Measurements from ENCODE around the gene AFDN. TPM values are rescaled to one million over a fixed set of nuclear protein-coding genes. Genes with fewer than 3 reads are reported as not detected.

Gene AFDN
- total RNA-seq, 2 experiments from 2014 or later, result 39.0 to 39.3 TPM

DNA sequence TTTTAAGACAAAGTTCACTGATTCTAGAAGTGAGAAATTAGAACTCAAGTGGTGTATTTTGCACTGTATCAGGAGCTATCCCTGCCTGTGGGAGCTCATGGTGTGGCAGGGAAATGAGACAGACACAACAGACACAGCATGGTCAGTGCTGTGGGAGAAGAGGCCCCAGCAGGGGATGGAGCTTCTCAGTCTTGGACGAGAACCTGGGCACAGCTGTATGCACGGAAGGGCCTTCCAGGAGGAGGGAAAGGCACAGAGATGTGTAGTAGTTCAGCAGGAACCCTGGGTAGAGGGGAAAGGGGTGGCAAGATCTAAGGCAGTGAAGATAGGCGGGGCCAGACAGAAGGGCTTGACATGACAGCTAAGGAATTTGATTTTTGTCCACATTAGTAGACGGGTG lies 122.0 kb downstream of the AFDN start:
- no peak overlapping the region for H3K27ac Mint-ChIP-seq
- peaks cover 20% of the 10 kb centered on the region for H3K36me3 Mint-ChIP-seq
- no peak for DNase-seq
- CTCF ChIA-PET, result no interaction called here
- no peaks in the 10 kb centered on the region for H3K27me3 Mint-ChIP-seq
- no peaks in the 10 kb centered on the region for H3K9me3 Mint-ChIP-seq
- no peaks in the 10 kb centered on the region for H3K4me1 Mint-ChIP-seq (ENCODE audit: low read depth)
- no peak overlapping the region for H3K4me3 Mint-ChIP-seq
- intact Hi-C loops (cut with micrococcal nuclease), result no loop called here
- POLR2A ChIA-PET, result no interaction called here

DNA sequence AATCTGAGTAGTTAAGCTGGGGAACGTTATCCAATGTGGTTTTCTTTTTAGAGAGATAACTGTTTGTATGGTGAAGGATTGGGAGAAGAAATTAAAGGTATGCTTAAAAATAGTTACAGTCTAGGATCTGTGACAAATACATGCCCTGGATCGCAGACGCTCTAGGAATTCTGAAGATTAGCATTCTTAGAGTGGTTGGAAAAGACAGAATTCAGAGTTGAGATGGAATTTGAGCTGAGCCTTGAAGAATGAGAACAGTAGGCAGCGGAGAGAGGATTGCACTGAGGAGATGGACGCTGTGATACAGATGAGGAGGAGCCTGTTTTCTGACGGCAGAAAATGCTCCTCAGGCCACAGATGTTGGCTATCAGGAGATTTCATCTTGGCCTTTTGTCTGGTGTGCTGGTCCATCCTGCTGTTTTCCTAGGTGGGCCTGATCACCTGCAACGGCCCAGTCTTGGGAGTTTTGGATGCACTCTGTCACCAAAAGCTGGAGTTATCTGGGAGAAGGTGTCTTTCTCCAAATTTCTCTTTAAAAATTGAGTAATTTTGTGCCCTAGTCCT lies 122.5 kb downstream of the AFDN start:
- intact Hi-C loops (cut with micrococcal nuclease), result no loop called here
- Mint-ChIP-seq H3K9me3 (no peaks in the 10 kb centered on the region), H3K27ac (no peak overlapping the region), H3K27me3 (no peaks in the 10 kb centered on the region), H3K36me3 (peaks cover 20% of the 10 kb centered on the region), H3K4me1 (ENCODE audit: low read depth) (no peaks in the 10 kb centered on the region), H3K4me3 (no peak overlapping the region)
- CTCF ChIA-PET, result no interaction called here
- POLR2A ChIA-PET, result no interaction called here
- DNase-seq, result no peak

DNA sequence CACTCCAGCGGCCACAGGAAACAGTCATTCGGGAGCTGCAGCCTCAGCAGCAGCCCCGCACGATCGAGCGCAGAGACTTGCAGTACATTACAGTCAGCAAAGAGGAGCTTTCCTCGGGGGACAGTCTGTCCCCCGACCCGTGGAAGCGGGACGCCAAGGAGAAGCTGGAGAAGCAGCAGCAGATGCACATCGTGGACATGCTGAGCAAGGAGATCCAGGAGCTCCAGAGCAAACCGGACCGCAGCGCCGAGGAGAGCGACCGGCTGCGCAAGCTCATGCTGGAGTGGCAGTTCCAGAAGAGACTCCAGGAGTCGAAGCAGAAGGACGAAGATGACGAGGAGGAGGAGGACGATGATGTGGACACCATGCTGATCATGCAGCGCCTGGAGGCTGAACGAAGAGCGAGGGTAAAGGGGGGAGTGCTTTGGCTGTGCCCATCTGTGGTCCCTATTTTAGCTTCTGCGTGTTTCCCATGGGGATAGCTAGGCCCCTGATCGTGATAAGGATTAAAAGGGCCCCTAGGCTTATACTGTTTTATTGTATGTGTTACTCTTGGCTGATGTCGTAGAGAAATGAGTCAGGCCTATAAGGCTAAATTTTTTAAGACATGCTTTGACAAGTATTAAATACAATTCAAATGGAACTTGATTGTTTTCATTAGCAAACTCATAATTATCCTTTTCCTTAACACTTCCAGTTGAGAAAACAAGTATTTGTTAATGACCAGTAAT lies 125.2 kb downstream of the AFDN start:
- CTCF ChIA-PET, result no interaction called here

DNA sequence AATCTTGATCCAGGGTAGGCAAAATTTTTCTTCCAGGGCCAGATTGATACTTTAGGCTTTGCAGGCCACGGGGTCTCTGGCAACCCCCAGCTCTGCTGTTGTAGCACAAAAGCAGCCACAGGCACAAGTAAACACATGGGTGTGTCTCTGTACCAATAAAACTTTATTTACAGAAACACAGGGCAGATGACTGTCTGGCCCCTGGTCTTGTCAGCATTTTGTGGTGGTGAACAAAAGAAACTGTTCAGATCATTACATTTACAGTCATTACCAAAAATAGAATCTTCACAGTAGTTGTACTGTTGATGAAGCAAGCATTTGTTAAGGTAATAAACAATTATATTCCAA lies 125.8 kb downstream of the AFDN start:
- Mint-ChIP-seq H3K36me3 (peaks cover 22% of the 10 kb centered on the region), H3K4me1 (ENCODE audit: low read depth) (peaks cover 4% of the 10 kb centered on the region), H3K9me3 (no peaks in the 10 kb centered on the region), H3K27ac (no peak overlapping the region), H3K27me3 (no peaks in the 10 kb centered on the region), H3K4me3 (no peak overlapping the region)
- intact Hi-C loops (cut with micrococcal nuclease), result no loop called here
- ChIA-PET POLR2A (no interaction called here), CTCF (no interaction called here)
- DNase-seq, result no peak

More for the DNA sequence above, 125.2 kb downstream of the AFDN start:
- no peaks in the 10 kb centered on the region for H3K27me3 Mint-ChIP-seq
- H3K36me3 Mint-ChIP-seq, result peaks cover 22% of the 10 kb centered on the region
- POLR2A ChIA-PET, result no interaction called here
- intact Hi-C loops (cut with micrococcal nuclease), result no loop called here
- DNase-seq, result no peak
- H3K27ac Mint-ChIP-seq, result no peak overlapping the region
- H3K9me3 Mint-ChIP-seq, result no peaks in the 10 kb centered on the region
- H3K4me3 Mint-ChIP-seq, result no peak overlapping the region
- peaks cover 4% of the 10 kb centered on the region for H3K4me1 Mint-ChIP-seq (ENCODE audit: low read depth)

DNA sequence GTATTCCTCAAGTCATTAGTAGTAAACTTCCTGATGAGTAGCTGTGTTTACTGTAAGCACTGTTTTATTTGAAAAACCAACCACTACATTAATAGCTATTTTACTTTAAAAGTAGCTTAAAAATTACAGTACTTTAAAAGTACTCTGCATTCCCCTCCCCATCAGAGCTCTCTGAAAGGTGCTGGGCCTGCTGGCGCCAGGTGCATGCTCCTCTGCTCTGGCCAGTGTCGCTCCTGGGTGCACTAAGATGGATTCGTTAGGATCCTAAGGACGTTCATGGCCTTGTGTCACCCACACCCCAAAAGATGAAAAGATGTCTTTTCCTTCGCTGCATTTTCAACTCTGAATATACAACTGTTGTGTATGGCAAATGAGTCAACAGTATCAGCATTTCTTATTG lies 126.8 kb downstream of the AFDN start:
- Mint-ChIP-seq H3K36me3 (peaks cover 20% of the 10 kb centered on the region), H3K9me3 (no peaks in the 10 kb centered on the region), H3K27ac (no peak overlapping the region), H3K27me3 (no peaks in the 10 kb centered on the region), H3K4me3 (no peak overlapping the region), H3K4me1 (ENCODE audit: low read depth) (peaks cover 5% of the 10 kb centered on the region)
- intact Hi-C loops (cut with micrococcal nuclease), result no loop called here
- DNase-seq, result no peak
- POLR2A ChIA-PET, result no interaction called here
- CTCF ChIA-PET, result no interaction called here

DNA sequence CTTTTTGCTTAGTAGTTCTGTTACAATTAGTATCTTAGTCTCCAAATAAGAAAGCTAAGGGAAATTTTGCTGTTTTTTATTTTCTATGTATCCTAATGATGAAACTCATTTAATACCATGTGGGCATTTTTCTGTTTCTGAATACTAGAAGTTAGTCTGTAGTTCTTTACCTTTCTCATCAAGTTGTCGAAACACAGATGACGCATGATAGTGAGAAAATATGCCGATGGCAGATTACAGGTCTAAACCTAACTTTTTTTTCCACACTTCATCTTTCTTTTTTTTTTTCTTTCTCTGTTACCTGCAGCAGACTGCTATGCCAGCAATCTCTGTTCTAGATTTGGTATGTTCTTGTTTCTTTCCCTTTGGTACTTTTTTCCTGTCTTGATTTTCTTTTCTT lies 127.4 kb downstream of the AFDN start:
- ChIA-PET CTCF (no interaction called here), POLR2A (no interaction called here)
- DNase-seq, result no peak
- Mint-ChIP-seq H3K27me3 (no peaks in the 10 kb centered on the region), H3K9me3 (no peaks in the 10 kb centered on the region), H3K4me3 (no peak overlapping the region), H3K4me1 (ENCODE audit: low read depth) (peaks cover 7% of the 10 kb centered on the region), H3K27ac (no peak overlapping the region), H3K36me3 (peaks cover 19% of the 10 kb centered on the region)
- intact Hi-C loops (cut with micrococcal nuclease), result no loop called here

DNA sequence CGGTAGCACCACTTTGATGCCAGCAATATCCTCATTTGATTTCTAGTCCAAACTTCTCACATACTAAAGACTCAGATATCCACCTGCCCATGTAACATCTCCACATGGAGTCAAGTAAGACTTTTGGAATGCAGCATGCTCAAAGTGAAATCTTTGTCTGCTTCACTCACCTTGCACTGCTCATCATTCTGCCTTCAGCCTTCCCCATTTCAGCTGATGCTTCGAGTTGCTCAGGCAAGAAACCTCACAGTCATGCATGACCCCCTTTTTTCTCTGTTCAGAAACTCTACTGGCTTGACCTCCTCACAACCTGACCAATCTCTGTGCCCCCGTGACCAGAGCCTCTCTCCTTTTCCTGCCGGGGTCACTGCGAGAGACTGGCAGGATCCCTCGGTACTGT lies 129.8 kb downstream of the AFDN start:
- no peak for DNase-seq
- ChIA-PET POLR2A (no interaction called here), CTCF (no interaction called here)
- Mint-ChIP-seq H3K4me3 (no peak overlapping the region), H3K9me3 (no peaks in the 10 kb centered on the region), H3K27ac (no peak overlapping the region), H3K4me1 (ENCODE audit: low read depth) (peaks cover 7% of the 10 kb centered on the region), H3K27me3 (no peaks in the 10 kb centered on the region), H3K36me3 (peaks cover 9% of the 10 kb centered on the region)
- intact Hi-C loops (cut with micrococcal nuclease), result no loop called here

DNA sequence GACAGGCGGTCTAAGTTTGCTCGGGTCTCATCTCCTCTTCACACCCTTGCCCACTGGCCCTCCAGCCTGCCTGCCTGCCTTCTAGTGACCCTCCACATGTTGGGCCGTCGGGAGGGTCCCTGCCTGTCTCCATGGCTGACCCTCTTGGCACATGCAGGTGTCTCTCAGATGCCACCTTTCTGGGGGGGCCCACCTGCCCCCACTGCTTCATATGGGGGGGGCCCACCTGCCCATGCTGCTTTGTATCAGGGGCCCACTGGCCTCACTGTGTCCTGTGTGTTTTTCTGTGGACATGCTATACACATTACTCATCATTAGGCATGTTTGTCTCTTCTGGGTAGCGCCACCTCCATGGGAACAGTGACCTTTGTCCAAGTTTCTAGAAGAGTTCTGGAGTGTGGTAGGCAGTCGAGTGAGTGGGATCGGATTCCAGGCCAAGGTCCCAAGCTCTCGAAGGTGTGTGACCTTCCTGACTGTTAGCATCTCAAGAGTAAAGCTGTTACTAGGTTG lies 130.3 kb downstream of the AFDN start:
- Mint-ChIP-seq H3K4me3 (no peak overlapping the region), H3K27me3 (no peaks in the 10 kb centered on the region), H3K4me1 (ENCODE audit: low read depth) (peaks cover 7% of the 10 kb centered on the region), H3K9me3 (no peaks in the 10 kb centered on the region), H3K36me3 (peaks cover 4% of the 10 kb centered on the region), H3K27ac (no peak overlapping the region)
- intact Hi-C loops (cut with micrococcal nuclease), result no loop called here
- CTCF ChIA-PET, result no interaction called here
- DNase-seq, result no peak
- POLR2A ChIA-PET, result no interaction called here

DNA sequence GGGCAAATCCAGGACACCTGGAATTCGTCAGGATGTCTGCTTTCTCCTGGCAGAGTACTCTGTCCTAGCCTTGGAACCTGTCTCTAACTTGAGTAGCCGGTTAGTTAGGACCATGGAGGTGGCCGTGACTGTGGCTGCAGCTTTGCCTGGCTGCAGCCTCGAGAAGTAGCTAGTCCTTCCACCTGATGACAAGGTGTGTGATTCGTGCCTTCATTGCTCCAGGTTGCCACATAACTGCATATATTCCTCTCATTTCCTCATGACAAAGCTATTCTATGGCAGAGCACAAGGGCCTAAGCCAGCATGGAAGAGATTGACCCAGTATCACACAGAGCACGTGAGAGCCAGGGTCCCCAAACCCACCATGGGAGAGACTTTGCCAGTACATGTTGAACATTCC lies 130.9 kb downstream of the AFDN start:
- intact Hi-C loops (cut with micrococcal nuclease), result no loop called here
- POLR2A ChIA-PET, result no interaction called here

DNA sequence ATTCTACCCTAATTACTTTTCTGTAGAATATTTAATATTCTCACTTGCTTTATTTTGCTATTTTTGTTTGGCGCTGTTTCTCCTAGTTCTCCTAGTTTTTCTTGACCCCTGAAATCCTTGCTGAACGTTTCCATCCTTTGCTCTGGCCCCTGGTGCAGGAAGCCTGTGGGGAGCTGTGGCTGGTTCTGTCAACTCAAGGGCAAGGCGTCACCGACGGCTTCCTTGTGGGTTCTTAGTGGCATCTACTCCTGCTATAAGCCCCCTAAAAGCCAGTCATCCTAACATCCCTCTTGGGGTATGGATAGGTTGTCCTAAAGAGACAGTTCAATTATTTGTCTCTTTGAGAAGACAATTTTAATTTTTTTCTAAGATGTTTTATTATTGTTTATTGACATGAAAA lies 133.9 kb downstream of the AFDN start:
- Mint-ChIP-seq H3K27me3 (no peaks in the 10 kb centered on the region), H3K4me3 (no peak overlapping the region), H3K27ac (no peak overlapping the region), H3K9me3 (no peaks in the 10 kb centered on the region), H3K36me3 (peaks cover 3% of the 10 kb centered on the region), H3K4me1 (ENCODE audit: low read depth) (peaks cover 3% of the 10 kb centered on the region)
- DNase-seq, result no peak
- ChIA-PET POLR2A (no interaction called here), CTCF (no interaction called here)
- intact Hi-C loops (cut with micrococcal nuclease), result no loop called here

More for the DNA sequence above, 130.9 kb downstream of the AFDN start:
- no peaks in the 10 kb centered on the region for H3K27me3 Mint-ChIP-seq
- CTCF ChIA-PET, result no interaction called here
- no peak overlapping the region for H3K4me3 Mint-ChIP-seq
- H3K27ac Mint-ChIP-seq, result no peak overlapping the region
- DNase-seq, result no peak
- peaks cover 3% of the 10 kb centered on the region for H3K36me3 Mint-ChIP-seq
- peaks cover 7% of the 10 kb centered on the region for H3K4me1 Mint-ChIP-seq (ENCODE audit: low read depth)
- H3K9me3 Mint-ChIP-seq, result no peaks in the 10 kb centered on the region

DNA sequence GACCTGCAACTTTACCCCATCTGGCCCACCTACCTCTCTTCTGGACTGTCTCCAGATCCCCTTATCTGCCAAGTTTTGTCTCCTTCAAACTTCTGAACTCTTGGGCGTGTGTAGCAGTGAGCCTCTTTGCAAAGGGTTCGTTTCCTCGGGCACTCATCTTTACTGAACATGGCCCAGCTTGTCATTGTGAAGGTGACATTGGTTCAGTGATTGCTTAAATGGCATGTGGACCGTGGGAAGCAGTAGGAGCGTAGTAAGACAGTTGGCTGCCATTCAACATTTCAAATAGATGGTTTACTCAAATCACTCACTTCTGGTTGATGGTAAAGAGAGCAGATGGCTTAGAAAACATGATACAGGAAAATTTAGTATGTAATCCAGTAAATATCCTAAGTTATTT lies 136.0 kb downstream of the AFDN start:
- H3K27ac Mint-ChIP-seq, result no peak overlapping the region
- H3K36me3 Mint-ChIP-seq, result peaks cover 7% of the 10 kb centered on the region
- peaks cover 3% of the 10 kb centered on the region for H3K4me1 Mint-ChIP-seq (ENCODE audit: low read depth)
- H3K4me3 Mint-ChIP-seq, result no peak overlapping the region
- POLR2A ChIA-PET, result no interaction called here
- CTCF ChIA-PET, result no interaction called here
- no peaks in the 10 kb centered on the region for H3K9me3 Mint-ChIP-seq
- intact Hi-C loops (cut with micrococcal nuclease), result no loop called here
- H3K27me3 Mint-ChIP-seq, result no peaks in the 10 kb centered on the region
- no peak for DNase-seq

DNA sequence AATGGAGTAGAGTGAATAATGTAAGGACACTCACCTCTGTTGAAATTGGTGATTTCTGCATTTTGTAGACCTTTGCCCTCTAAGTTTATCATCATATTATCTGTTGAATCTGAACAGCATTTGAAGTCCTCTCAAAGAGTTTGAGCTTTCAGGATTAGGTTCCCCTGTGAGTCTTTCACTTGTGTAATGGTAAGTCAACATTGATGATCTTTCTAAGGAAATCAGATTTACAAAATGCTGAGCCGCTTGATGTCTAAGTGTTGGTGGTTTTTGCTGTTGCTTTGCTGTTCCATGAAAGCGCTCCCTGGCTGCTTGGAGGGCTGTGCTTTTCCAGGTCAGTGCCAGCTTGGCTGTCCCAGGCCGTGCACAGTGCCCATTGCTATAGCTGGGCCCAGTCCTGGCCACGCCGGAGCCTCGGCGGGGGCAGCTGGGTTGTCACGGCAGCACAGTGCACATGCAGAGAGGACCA lies 136.9 kb downstream of the AFDN start:
- no peaks in the 10 kb centered on the region for H3K27me3 Mint-ChIP-seq
- H3K27ac Mint-ChIP-seq, result no peak overlapping the region
- no peaks in the 10 kb centered on the region for H3K9me3 Mint-ChIP-seq
- ChIA-PET POLR2A (no interaction called here), CTCF (no interaction called here)
- DNase-seq, result no peak
- H3K36me3 Mint-ChIP-seq, result peaks cover 8% of the 10 kb centered on the region
- peaks cover under 1% of the 10 kb centered on the region for H3K4me1 Mint-ChIP-seq (ENCODE audit: low read depth)
- no peak overlapping the region for H3K4me3 Mint-ChIP-seq
- intact Hi-C loops (cut with micrococcal nuclease), result no loop called here

All from activated CD4-positive, alpha-beta memory T cell treated with anti-CD3 and anti-CD28 coated beads for 36 hours (primary cell).